Activated CD8-positive, alpha-beta memory T cell treated with anti-CD3 and anti-CD28 coated beads for 24 hours (primary cell): ENCODE data around the gene ETFDH.

ENCODE experiments used
- DNase-seq: peaks from one replicate; pipeline ENCODE4 v3.0.0-alpha.2; 2020

The ETFDH gene

GRCh38 chr4:158756588-158756987 is 84.5 kb downstream of the ETFDH start:
- no peak for DNase-seq

- DNase-seq: no peak
These were observed 86.0 kb downstream of the ETFDH start for GRCh38 chr4:158758142-158758541.

DNA sequence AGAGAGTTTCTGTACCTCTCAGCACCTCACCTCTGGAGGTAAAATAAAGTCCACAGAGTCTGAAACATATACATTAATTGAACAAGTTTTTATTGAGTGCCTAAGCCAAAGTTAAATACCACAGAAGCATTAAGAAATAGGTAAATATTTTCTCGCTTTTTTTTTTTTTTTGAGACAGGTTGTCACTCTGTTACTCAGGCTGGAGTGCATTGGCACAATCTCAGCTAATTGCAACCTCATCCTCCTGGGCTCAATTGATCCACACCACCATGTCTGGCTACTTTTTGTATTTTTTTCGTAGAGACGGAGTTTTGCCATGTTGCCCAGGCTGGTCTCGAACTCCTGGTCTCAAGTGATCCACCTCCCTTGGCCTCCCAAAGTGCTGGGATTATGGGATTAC is 86.6 kb downstream of the ETFDH start:
- no peak for DNase-seq
